NCI-H2171 (cell line): Measurements from ENCODE around the gene PVALEF.
"Not testable (repeated sequence)": the region's sequence is repeated elsewhere in the genome, so short reads cannot be mapped to it uniquely, and the experiment has no call there.

Source experiments
- DNase-seq: peaks from one replicate; lab custom pipeline; 2025; lab: John Stamatoyannopoulos, UW

PVALEF gene

GRCh38 chr17:81221371-81221841 lies 56.1 kb downstream of the PVALEF start:
- no peak for DNase-seq

- DNase-seq, result no peak
These were observed 56.7 kb downstream of the PVALEF start for GRCh38 chr17:81221842-81222619.

- DNase-seq, result no peak
These were observed 57.3 kb downstream of the PVALEF start for GRCh38 chr17:81222620-81222905.

GRCh38 chr17:81222906-81223761 lies 57.8 kb downstream of the PVALEF start, which contains the start of gene CEP131:
Gene CEP131, minus strand, starts transcription at chr17:81222965. Its CDS starts 2,909 bp downstream, at chr17:81220056.
- DNase-seq, result peak; percentile 98

- no peak for DNase-seq
These were observed 58.4 kb downstream of the PVALEF start for GRCh38 chr17:81223762-81224130.

GRCh38 chr17:81227630-81228029 lies 62.3 kb downstream of the PVALEF start:
- not testable (repeated sequence) for DNase-seq

GRCh38 chr17:81228420-81228819 lies 63.1 kb downstream of the PVALEF start:
- DNase-seq, result no peak

- no peak for DNase-seq
These were observed 63.7 kb downstream of the PVALEF start for GRCh38 chr17:81228834-81229665.

GRCh38 chr17:81229666-81229920 lies 64.3 kb downstream of the PVALEF start:
- DNase-seq, result no peak

- no peak for DNase-seq
These were observed 64.9 kb downstream of the PVALEF start for GRCh38 chr17:81230043-81230820.

GRCh38 chr17:81231121-81231645 lies 65.9 kb downstream of the PVALEF start:
- DNase-seq, result no peak

GRCh38 chr17:81231766-81232581 lies 66.7 kb downstream of the PVALEF start:
- DNase-seq, result no peak
